ENCODE measurements around the gene H6PD.

The H6PD gene

GRCh38 chr1:9207086-9207485 is 27.5 kb upstream of the H6PD start:
- DNase-seq: no peak

GRCh38 chr1:9207715-9208114 is 26.9 kb upstream of the H6PD start:
- no peak for DNase-seq

GRCh38 chr1:9211291-9211811 is 23.2 kb upstream of the H6PD start:
- peak; percentile 16 for DNase-seq

- DNase-seq: no peak
Measured at GRCh38 chr1:9212735-9213134, 21.8 kb upstream of the H6PD start.

GRCh38 chr1:9213956-9214355 is 20.6 kb upstream of the H6PD start:
- DNase-seq: no peak

DNA sequence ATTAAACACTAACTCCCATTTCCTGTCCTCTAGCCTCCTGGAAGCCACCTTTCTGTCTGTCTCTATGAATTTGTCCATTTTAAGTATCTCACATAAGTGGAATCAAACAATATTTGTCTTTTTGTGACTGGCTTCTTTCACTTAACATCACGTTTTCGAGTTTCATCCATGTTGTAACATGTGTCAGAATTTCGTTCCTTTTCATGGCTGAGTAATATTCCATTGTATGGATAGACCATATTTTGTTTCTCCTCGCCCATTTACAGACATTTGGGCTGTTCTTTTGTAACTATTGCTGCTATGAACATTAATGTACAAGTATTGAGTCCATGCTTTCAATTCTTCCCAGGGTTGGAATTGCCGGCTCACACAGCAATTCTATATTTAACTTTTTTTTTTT is 15.7 kb upstream of the H6PD start:
- DNase-seq: no peak

DNA sequence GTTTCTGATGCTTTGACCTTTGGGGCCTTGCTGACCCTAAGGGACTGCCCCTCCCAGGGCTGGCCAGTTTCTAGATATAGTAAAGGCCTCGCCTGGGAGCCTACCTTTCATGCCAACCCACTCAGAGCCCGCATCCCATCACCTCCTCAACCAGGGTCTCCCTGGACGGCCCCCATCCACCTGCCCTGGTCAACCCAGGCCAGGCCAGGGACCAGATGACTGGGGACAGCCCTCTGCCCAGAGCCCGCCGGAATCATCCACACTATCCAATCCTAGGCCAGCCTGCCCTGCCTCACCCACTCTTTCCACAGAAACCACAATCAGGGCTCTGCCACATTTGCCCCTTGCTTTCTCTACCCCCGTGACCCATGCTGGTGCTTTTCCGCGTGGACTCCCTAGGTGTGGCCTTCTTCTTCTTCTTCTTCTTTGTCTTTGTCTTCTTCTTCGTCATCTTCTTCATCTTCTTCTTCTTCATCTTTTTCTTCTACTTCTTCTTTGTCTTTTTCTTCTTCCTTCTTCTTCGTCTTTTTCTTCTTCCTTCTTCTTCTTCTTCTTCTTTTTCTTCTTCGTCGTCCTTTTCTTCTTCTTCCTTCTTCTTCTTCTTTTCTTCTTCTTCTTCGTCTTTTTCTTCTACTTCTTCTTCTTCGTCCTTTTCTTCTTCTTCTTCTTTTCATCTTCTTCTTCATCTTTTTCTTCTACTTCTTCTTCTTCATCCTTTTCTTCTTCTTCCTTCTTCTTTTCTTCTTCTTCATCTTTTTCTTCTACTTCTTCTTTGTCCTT is 11.5 kb upstream of the H6PD start:
- no peak for DNase-seq

GRCh38 chr1:9224664-9225410 is 9.7 kb upstream of the H6PD start:
- no peak for DNase-seq

GRCh38 chr1:9225411-9225785 is 9.2 kb upstream of the H6PD start:
- DNase-seq: no peak

GRCh38 chr1:9228609-9229008 is 6.0 kb upstream of the H6PD start:
- peak; percentile 47 for DNase-seq

- DNase-seq: no peak
Measured at GRCh38 chr1:9229549-9229948, 5.0 kb upstream of the H6PD start.

DNA sequence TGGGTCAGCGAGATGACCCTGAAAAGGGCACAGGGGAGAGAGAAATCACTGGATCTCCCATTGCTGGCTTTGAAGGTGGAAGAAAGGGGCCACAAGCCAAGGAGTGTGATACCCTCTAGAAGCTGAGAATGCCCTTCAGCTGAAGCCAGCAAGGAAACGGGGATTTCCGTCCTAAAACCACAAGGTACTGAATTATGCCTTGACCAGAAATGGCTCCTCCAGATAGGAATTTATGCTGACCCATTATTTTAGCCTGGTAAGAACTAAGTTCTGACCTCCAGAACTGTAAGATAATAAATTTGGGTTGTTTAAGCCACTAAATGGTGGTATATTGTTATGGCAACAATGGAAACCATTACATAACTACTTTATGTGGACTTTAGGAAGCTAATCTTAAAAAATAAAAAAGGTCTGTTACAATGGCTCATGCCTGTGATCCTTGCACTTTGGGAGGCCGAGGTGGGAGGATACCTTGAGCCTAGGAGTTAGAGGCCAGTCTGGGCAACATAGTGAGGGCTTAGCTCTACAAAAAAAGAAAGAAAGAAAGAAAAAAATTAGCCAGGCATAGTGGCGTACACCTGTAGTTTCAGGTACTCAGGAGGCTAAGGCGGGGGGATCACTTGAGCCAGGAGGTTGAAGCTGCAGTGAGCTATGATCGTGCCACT is 3.6 kb upstream of the H6PD start:
- no peak for DNase-seq

DNA sequence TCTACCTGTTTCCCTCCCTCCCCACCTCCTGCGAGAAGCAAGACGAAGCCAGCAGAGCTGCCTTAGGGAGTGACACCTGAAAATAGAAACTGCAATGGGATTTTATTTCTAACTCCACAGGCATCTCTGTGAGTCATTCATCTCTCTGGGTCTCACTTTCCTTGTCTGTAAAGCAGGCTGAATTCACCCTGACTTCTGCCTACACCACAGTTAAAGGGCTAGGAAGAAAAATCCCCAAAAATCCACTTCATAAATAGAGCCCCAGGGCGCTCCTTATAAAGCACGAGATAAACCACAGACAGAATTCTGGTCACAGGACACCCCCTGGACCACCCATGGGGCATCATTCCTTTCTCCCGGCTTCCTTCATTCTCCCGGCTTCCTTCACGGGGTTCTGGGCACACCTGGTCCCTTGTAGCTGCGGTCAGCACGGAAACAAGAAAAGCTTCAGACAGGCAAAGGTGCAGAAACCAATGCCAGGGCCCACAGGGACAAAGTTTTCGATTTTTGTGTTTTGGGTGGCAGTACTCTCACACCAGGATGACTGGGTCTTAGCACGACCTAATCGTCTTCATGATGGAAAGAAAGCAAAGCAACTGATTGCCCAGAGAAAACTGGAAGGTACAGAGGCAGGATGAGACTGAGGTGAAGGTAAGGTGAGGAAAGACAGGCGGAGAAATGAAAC is 2.8 kb upstream of the H6PD start:
- DNase-seq: no peak

DNA sequence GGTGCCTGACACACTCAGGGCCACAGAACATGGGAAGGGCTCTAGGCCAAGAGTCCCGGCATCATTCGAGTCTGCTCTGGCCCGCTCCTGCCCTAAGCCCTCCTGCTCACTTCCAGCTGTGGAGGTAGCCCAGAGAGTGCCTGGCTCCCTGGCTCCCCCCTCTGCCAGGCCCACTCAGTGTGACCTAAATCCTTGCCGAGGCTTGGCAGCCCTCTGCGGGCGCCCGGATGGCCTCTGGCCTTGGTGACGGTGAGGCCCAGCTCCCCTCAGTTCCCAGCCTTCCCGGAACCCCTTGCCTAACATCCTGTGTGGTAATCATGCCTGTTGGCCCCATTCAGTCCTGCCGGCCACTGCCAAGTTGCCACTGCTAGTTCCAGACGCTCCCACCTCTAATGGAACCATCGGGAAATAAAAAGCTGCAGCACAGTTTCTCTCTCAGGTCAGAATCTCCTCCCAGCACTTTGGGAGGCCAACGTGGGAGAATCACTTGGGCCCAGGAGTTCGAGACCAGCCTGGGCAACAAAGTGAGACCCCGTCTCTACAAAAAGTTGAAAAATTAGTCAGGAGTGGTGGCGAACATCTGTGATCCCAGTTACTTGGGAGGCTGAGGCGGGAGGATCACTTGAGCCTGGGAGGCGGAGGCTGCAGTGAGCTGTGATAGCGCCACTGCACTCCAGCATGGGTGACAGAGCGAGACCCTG is 1.2 kb upstream of the H6PD start:
- DNase-seq: no peak

GRCh38 chr1:9233942-9234222 is 692 bp upstream of the H6PD start:
- no peak for DNase-seq

GRCh38 chr1:9235096-9235459 is 504 bp downstream of the H6PD start:
- DNase-seq: no peak

DNA sequence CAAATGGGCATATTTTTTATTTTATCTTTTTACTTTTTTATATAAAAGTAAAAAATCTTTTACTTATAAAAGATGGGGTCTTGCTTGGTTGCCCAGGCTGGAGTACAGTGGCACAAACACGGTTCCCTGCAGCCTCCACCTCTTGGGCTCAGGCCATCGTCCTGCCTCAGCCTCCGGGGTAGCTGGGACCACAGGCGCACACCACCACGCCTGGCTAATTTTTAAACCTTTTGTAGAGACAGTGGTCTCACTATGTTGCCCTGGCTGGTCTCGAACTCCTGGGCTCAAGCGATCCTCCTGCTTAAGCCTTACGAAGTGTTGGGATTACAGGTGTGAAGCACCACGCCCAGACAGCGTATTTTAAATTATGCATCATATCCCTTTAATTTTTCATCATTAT is 986 bp downstream of the H6PD start:
- DNase-seq: no peak

DNA sequence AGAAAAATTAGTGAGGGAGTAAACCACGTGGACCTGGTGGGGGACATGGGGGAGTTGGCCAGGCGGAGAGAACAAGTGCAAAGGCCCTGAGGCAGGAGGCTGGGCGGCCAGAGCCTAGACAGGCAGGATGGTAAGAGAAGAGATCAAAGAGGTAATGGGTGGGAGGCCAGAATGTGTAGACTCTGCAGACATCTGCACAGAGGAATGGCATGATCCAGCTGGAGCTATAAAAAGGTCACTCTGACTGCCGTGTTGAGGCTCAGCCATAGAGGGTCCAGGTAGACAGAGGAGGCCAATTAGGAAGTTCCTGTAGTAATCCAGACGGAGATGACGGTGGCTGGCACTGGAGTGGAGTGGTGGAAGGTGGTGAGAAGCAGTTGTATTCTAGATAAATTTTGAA is 3.6 kb downstream of the H6PD start:
- no peak for DNase-seq

- no peak for DNase-seq
Measured at GRCh38 chr1:9238550-9238949, 4.0 kb downstream of the H6PD start.

DNA sequence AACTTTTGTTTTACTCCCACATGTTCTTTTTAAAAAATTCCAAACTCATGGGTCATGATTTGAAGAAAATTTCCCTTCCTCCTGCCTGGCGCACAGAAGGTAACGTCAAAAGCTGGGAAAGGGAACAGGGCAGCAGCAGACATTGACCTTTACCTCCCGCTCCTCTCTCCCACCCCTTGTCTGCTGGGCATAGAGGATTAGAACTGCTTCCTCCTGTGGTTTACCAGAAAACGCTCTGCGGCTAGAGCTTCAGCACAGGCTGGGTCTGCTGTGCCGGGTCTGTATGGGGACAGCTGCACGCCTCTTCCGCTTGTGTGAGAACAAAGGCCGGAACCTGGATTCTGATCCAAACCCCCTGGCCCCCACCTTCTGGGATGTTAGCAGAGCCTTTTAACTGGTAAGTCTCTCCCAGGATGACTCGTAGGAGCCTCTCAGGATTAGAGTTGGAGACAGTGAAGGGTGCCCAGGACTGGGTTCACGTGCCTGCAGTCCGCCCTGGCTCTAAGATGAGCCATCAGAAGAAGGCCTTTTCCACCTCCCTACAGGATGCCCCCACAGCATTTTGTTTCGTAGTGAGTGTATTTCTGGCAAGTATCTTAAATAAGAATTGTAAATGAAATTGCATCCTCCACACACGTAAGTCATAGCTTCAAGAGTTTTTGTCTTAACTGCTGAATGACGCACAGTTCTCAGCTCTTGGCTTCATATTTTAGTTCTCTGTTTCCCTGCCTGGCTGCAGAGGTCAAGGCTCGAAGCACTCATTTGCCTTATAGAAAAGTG is 5.2 kb downstream of the H6PD start:
- DNase-seq: no peak

- DNase-seq: no peak
Measured at GRCh38 chr1:9240914-9241820, 6.6 kb downstream of the H6PD start.

Measured in NK-92 treated with Interleukin-12 subunit alpha and Interleukin-12 subunit beta, amount 100 ng/mL, for 24 hours (cell line).